CD4-positive, alpha-beta T cell treated with Interleukin-15 for 1 hour (primary cell): Measurements from ENCODE around the gene ARPP21.
"Not testable (repeated sequence)": the region's sequence is repeated elsewhere in the genome, so short reads cannot be mapped to it uniquely, and the experiment has no call there.

ENCODE experiments used
- DNase-seq: peaks from one replicate; pipeline ENCODE4 v3.0.0-alpha.2; 2020

Gene ARPP21

DNA sequence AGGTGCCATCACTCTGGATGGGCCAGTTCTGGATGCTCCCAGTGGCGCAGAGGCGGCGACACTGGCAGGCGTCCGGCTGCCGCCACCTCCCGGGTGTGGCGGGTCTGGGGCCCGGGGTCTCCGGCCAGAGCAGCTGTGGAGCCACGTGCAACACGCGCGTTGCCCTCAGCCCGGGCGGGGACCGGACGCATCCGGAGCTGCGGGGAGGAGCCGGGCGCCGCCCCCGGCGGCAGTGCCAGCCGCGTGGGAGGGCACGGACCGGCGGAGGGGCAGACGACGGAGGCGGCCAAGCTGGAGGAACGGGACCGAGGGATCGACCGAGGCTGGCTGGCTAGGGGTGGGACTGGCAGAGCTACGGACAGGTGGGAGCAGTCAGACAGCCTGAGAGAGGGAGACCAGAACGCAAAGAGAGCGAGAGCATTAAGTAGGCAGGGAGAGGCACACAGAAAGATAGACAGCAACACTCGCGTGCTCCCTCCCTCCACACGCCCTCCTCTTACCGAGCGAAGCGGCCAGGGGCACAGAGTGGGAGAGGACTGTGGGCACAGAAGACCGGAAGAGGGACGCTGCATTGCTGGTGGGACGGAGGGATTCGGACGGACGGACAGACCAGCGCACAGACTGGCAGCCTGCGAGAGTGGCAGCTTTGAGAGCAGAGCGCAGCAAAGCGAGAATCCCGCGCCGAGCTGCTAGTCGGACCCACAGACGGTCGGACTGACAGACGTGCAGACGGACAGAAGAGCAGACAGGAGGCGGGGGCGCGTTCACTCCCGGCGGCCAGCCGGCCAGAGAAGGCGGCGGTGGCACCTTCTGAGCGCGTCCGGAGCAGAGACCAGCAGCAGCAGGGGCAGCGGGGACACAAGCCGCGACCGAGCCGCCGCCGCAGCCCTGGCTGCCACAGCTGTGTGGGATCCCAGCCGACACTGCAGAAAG lies at the start of gene ARPP21:
TSS of gene ARPP21 (plus strand) at position 272 of the 933 bp plus-strand sequence. CDS start 42,227 bp downstream, outside the sequence.
- DNase-seq, result no peak

DNA sequence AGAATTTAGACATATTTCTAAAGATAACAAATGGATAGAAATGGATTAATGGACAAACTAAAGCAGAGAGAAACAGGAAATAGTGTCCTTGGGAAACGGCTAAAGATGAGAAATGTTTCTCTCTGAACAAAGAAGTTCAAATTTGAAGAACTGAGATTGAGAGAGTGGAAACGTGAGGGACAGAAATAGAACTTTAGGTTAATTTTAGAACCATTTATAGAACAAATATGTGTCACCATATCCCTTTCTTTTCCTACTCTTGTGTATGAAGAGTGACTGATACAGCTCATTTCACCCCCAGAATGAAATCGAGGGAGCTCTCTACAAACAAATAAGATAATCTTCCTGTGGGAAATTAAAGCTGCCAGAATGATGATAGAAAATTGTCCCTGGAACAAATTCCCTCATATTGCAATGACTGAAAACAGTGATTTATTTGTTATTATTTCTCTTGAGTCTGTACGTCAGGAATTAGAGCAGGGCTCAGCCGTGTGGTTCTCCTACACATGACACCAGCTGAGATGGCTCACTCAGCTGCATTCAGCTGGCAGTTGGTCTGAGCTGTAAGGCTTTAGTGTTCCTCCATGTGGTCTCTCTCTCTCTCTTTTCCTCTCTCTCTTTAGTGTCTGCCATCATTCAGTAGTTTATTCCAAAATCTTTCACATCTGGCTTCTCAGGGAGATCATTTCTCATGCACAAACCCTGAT lies 46.6 kb upstream of the ARPP21 start:
- DNase-seq, result no peak

DNA sequence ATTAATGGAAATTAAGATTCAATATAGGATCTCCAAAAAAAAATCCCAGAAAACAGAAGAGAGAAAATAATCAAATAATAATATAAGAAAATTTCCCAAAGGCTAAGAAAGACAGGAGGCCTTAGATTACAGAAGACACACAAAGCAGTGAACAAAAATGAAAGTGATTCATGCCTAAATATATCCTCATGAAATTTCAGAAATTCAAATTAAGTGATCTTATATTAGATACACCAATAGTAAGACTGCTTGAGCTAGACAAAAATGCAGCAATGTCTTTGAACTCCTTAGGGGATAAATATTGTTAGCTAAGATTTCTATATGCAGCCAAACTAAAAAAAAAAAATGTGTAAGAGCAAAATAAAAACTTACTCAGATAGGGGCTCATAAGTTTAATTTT lies 44.6 kb upstream of the ARPP21 start:
- no peak for DNase-seq

DNA sequence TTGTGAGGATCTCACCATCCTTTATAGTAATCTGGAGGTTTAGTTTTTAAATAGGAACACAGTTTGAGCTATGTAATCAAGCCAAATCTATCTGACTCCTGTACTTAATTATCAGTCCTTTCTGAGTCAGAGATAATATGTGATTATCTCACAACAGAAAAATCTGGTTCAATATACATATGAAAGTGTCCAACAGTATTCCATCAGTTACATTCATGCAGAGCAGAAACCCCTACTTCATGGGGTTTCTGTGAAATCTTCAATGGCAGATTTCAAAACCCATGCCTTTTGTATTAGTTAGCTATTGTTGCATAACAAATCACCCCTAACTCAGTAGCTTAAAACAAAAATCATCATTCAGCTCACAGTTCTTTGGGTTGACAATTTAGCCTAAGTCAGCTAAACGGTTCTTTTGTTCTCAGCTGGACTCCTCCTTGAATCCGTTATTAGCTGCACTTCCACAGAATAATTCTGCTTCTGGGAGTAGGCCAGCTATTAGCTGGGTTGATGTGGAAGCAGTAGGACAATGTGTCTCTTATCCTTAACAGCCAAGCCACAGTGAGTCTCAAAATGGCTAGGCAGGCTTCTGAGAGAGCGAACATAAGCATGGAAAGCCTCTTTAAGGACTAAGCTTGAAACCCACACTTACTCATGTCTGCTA lies 42.9 kb upstream of the ARPP21 start:
- DNase-seq, result no peak

DNA sequence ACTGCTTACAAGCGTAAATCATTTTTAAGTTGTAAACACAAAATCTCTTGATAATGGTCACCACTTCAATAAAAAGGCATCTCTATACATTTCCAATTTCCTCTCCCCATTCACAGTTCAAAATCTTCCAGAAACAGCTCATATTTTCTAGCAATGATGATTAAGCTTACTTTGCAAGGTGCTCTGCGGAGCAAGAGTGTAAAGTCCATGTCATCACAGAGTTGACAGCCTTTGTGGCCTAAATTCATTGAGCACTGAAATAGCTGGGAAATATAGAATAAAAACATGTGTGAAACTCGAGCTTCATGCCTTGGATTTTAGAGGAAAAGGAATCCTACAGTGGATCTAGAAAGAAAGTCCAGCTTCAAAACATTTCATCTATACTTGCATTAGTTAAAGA lies 41.8 kb upstream of the ARPP21 start:
- no peak for DNase-seq

GRCh38 chr3:35598804-35599203 lies 40.5 kb upstream of the ARPP21 start:
- no peak for DNase-seq

GRCh38 chr3:35601959-35602358 lies 37.4 kb upstream of the ARPP21 start:
- no peak for DNase-seq

DNA sequence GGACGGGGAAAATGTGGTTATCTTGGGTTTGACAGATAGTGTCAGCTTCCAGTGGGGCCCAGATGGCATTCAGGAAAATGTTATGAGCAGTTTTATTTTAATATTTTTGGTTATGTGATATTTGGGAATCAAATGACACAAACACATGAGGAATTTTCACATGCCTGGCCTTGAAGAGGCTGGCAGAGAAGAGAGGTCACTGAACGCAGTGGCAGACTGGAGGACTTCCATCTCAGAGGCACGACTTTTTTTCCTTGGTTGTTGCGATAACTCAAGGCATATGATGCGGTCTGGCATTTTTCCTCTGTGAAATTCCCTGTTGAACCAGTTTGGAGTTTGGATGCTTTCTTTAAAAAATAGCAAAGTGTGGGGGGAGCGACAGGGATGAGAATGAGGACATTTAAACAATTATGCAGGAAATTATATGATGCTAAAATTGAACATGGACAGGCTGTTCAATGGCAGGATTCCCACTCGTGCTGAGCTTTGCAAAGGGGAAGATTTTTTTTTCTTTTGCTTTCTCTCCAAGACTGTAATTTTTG lies 36.9 kb upstream of the ARPP21 start:
- no peak for DNase-seq

DNA sequence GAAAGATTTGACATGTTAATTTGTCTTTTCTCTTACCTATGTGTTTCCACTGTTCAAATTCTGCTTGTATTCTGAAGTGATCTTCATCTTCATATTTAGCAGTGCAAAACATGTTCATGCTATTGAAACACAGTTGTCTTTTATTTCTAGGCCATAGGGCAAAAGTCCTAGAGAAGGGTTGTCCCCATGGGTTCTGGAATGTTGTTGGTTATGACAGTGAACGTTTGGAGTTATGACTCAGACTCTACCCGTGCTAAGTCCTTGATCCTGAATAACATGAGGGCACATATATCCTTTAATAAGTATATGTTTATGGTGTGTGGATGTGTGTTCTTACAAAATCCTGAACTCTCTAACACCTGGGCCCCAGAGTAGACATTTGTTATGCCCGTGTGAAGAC lies 23.0 kb upstream of the ARPP21 start:
- DNase-seq, result no peak

- DNase-seq, result no peak
Observed at GRCh38 chr3:35617370-35617769, 22.0 kb upstream of the ARPP21 start.

DNA sequence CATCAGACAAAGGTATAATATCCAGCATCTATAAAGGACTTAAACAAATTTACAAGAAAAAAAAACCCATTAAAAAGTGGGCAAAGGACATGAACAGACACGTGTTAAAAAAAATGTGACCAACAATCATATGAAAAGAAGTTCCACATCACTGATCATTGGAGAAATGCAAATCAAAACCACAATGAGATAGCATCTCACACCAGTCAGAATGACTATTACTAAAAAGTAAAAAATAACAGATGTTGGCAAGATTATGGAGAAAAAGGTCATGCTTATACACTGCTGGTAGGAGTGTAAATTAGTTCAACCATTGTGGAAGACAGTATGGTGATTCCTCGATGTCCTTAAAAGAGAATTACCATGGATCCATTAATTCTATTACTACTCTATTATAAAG lies 19.1 kb upstream of the ARPP21 start:
- not testable (repeated sequence) for DNase-seq

DNA sequence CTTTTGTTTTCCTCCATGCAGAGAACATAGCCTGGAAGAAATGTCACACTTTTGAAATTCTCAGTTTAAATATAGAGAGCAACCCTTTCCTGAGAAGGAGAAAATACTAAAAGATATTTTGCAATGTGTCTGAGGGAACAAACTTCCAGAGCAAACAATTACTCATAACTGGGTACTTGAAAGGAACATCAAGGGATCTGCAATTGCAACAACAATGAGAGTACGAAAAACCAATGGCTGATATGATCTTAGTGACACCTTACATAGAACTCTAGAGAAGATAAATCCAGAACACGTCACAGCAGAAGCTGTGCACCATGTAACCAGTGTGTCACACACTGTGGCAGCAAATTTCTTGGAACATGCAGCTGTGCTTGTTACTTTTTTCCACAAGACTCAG lies 14.6 kb upstream of the ARPP21 start:
- no peak for DNase-seq

GRCh38 chr3:35633332-35634124 lies 5.8 kb upstream of the ARPP21 start:
- no peak for DNase-seq

- DNase-seq, result no peak
Observed at GRCh38 chr3:35635407-35635806, 3.9 kb upstream of the ARPP21 start.

DNA sequence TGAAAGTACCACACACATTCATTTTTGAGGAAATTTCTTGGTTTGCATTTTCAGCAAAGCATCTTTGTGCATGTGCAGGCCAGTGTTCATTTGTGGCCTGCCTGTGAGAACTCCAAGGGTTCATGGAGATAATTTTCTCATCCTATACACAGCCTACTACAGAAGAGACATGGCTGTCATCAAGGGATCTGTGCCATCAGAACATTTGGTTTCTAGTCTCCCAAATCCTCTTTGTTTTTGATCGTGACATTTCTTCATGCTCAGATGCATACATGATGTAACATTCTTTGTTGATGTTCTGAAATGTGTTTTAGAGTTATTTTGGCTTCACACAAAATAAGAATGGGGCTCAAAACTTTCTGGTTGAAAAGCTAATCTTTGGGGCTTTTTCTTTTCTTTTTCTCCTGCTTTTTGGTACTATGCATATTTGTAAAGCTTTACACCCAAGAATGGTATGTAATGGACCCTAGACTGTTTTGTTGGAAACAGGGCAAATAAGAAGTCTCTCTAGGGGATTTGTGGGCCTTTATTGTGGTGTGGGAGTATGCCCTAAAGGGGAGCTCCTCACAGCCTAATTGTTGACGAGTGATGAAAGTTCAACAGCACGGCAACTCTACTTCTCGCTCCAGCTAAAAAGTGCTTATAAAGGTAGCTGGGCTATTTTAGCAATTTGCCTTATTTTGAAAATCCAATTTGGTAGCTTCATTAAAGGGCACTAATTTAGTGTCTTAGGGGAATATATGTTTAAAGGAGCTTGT lies 3.2 kb upstream of the ARPP21 start:
- no peak for DNase-seq

GRCh38 chr3:35638251-35638979 lies 910 bp upstream of the ARPP21 start:
- no peak for DNase-seq

GRCh38 chr3:35638980-35639253 lies 408 bp upstream of the ARPP21 start:
- no peak for DNase-seq

DNA sequence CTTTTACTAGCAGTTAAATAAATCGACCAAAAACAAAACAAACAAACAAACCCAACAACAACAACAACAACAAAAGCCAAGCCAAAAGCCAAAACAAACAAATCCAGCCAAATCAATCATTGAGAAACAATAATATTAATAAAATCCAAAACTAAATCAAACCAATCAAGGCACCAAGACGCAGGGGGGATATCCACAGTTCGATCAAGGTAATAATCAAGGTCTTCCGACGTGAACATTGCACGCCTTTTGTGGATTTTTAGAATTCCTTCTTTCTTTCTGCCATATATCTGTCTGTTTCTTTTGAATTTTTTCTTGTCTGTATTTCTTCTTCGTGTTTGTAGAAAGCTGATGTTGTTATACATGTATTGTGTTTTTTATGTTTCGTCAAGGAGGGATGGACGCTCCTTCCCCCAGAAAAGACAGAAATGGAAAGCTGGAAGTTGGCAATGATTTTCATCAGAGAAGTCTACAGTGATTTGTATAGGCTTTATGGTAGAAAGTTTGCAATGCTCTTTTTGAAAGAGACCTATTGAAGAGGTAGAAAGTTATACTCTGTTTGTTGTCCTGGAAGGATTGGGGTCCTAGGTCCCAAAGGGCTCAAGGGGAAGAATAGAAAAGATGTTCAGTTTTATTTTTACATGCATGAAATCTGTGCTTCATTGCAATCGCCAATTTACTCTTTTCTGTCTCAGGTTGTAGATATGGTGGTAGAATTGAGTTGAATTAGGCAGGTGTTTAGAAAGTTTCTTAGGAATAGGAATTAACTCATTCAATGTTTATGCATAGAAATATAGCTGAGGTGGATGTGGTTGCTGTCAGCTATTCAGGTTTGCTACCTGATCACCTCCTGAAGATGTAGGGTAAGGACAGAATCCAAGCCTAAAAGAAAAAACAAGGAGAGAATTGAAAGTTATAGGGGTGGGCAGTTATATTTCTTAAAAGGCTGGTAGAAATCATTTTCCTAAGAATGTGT lies 1.2 kb downstream of the ARPP21 start:
- no peak for DNase-seq

GRCh38 chr3:35641331-35641730 lies 2.0 kb downstream of the ARPP21 start:
- no peak for DNase-seq

DNA sequence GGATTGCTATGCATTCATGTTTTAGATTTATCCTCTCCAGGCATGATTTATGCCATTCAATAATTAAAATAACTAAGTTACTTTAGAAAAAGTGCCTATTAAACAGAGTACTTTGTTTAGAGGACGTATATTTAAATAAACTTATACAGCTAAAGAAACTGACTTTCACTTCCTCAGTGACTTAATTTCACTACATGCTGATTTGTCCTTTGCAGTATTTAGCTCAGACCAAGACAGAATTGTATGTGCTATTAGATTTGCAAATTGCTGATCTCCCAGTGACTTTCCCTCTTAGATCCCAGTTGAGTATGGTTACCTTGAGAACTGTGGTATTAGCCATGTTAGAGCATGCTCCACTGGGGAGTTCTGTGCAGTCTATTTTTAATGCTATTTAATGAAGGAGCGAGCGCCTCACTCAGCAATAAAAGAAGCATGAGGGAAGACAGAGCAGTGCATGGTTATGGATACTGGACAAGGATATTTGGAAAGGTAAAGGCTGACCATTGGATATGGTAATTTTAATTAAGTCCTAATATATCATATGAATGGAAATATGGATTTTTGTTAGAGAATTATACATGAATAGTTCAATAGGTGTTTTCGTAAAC lies 2.7 kb downstream of the ARPP21 start:
- no peak for DNase-seq
